ENCODE data around the gene PRR14.
A peak's percentile ranks its signal among the peaks of the same experiment; 100 is the strongest.
"Not testable (repeated sequence)": the region's sequence is repeated elsewhere in the genome, so short reads cannot be mapped to it uniquely, and the experiment has no call there.

Gene PRR14

GRCh38 chr16:30700971-30701370 lies 50.2 kb downstream of the PRR14 start:
- H3K4me1 ChIP-seq (ENCODE audit: control insufficient read depth, insufficient read depth, low read length): no peaks in the 10 kb centered on the region; the same call in 1 of the 2 replicates
- H3K36me3 ChIP-seq (ENCODE audit: control insufficient read depth in 2 of 2, insufficient read depth in 1 of 2, low read length in 2 of 2): peaks cover 45 to 60% of the 10 kb centered on the region in 2 experiments
- ChIA-PET POLR2A (interaction anchor here (0.7 kb wide), 1 partner anchor 223 kb away, joined by 3 read pairs; no protein-coding TSS in a partner anchor), CTCF (no interaction called here)
- TF ChIP-seq ZNF16 (tag by site-specific recombination; IDR thresholded peaks at IDR 0.05; ENCODE audit: low read depth) (no peak), ZBTB1 (tag by site-specific recombination; IDR thresholded peaks at IDR 0.05) (no peak), ZNF660 (tag by site-specific recombination; IDR thresholded peaks at IDR 0.05) (0 out of 2 replicates have a peak, but pooled peaks have one; percentile 14)
- H3K27ac ChIP-seq (ENCODE audit: extremely low read depth, low read depth, low read length): no peak overlapping the region
- H3K9me3 ChIP-seq (ENCODE audit: control insufficient read depth, insufficient read depth, low read depth, low read length): no peaks in the 10 kb centered on the region
- no peak overlapping the region for H3K4me3 ChIP-seq (ENCODE audit: low read depth, low read length)

GRCh38 chr16:30703071-30703470 lies 52.3 kb downstream of the PRR14 start:
- POLR2A ChIA-PET: interaction anchor here (0.7 to 1.6 kb wide), 2 partner anchors 45 to 747 kb away, joined by 3 to 9 read pairs; partner anchors contain the start of gene PHKG2
- not testable (repeated sequence) for H3K27ac ChIP-seq (ENCODE audit: extremely low read depth, low read depth, low read length); H3K4me3 ChIP-seq (ENCODE audit: low read depth, low read length); H3K9me3 ChIP-seq (ENCODE audit: control insufficient read depth, insufficient read depth, low read depth, low read length); H3K4me1 ChIP-seq (ENCODE audit: control insufficient read depth, insufficient read depth, low read length)
- CTCF ChIA-PET: interaction anchor here (0.9 to 1.0 kb wide), 2 partner anchors 10 to 20 kb away, joined by 3 read pairs; no protein-coding TSS in a partner anchor
- peaks cover 62 to 81% of the 10 kb centered on the region in 2 experiments for H3K36me3 ChIP-seq (ENCODE audit: control insufficient read depth in 2 of 2, insufficient read depth in 1 of 2, low read length in 2 of 2)

- Histone ChIP-seq H3K4me1 (ENCODE audit: control insufficient read depth, insufficient read depth, low read length) (no peaks in the 10 kb centered on the region; the same call in 1 of the 2 replicates), H3K4me3 (ENCODE audit: low read depth, low read length) (no peak overlapping the region), H3K36me3 (ENCODE audit: control insufficient read depth in 2 of 2, insufficient read depth in 1 of 2, low read length in 2 of 2) (peaks cover 71 to 90% of the 10 kb centered on the region in 2 experiments), H3K27ac (ENCODE audit: extremely low read depth, low read depth, low read length) (no peak overlapping the region), H3K9me3 (ENCODE audit: control insufficient read depth, insufficient read depth, low read depth, low read length) (no peaks in the 10 kb centered on the region)
- ChIA-PET POLR2A (no interaction called here), CTCF (no interaction called here)
- no peak for TF ChIP-seq OSR2 (tag by site-specific recombination; IDR thresholded peaks at IDR 0.05)
- TF ChIP-seq ZBTB20 (tag by site-specific recombination; IDR thresholded peaks at IDR 0.05): no peak
Measured at GRCh38 chr16:30703971-30704370, 53.2 kb downstream of the PRR14 start.
